NT2/D1 (cell line): ENCODE results near the gene URI1.

ENCODE experiments used
- SUZ12 ChIP-seq: IDR thresholded peaks from 2 replicates; pipeline ENCODE4 v1.6.1; 2011; ENCODE audit not compliant: insufficient read length, insufficient read depth; ENCODE audit errors: extremely low read depth
- YY1 ChIP-seq: IDR thresholded peaks from 2 replicates; pipeline ENCODE4 v1.6.1; 2011; ENCODE audit not compliant: insufficient read length, insufficient read depth
- ZNF274 ChIP-seq: IDR thresholded peaks from 2 replicates; pipeline ENCODE4 v1.6.1; 2011; ENCODE audit warnings: mild to moderate bottlenecking, low read depth, low read length

DNA sequence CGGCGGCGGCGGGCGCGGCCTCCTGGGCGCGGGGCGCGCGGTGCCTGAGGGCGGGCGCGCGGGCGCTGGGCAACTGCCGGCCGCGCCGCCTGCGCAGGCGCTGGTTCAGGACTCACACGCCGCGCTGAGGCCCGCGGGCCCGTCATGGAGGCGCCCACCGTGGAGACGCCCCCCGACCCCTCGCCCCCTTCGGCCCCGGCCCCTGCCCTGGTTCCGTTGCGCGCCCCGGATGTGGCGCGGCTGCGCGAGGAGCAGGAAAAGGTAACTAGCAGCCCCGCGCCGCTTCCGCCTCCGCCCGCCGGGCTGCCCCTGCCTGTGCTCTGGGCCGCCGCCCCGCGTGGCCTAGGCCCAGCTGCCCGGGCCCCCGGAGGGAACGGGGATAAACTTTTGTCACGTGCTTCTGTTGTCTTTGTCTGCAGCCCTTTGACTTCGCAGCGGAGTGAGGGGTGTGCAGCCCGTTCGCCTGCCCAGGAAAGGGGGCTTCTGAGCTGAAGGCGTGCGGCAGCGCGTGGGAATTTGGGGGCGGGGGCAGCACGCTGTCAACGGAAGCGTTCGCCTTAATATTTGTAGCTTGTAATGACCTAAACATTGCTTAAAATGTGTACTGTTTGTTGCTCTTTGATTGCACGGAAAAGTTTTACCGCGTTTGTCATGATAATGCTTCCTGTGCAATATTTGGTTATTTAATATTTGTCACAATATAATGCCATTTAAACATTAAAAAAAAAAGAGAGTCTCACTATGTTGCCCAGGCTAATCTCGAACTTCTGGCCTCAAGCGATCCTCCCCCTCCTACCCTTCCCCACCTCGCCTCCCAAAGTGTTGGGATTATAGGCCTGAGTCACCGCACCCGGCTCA lies 594 bp downstream of the URI1 start:
- TF ChIP-seq YY1 (no peak), ZNF274 (no peak), SUZ12 (no peak)
